Smooth muscle cell (in vitro differentiated cells): Measurements from ENCODE around the gene COL18A1. TPM values are rescaled to one million over a fixed set of nuclear protein-coding genes. Genes with fewer than 3 reads are reported as not detected.

Experiments
- DNase-seq: peaks from one replicate; lab custom pipeline; 2025; ENCODE audit not compliant: unreplicated experiment; lab: John Stamatoyannopoulos, UW
- H2AFZ ChIP-seq: fragments of 200-600 bp; sonication (generic); 2 replicates; pipeline ENCODE4 v1.6.0; 2016; ENCODE audit warnings: antibody characterized with exemption, low read depth, mild to moderate bottlenecking
- H3F3A ChIP-seq: fragments of 200-600 bp; sonication (generic); 2 replicates; pipeline ENCODE4 v1.6.0; 2017; ENCODE audit warnings: antibody characterized with exemption, low read depth
- H3K27ac ChIP-seq: fragments of 200-600 bp; sonication (generic); 2 replicates; pipeline ENCODE4 v1.5.1; 2016; ENCODE audit warnings: low read depth, mild to moderate bottlenecking
- H3K27me3 ChIP-seq: fragments of 200-600 bp; sonication (generic); 2 replicates; pipeline ENCODE4 v1.6.1; 2016; ENCODE audit warnings: low read depth, mild to moderate bottlenecking
- H3K36me3 ChIP-seq: fragments of 200-600 bp; sonication (generic); 2 replicates; pipeline ENCODE4 v1.5.1; 2016; ENCODE audit warnings: low read depth
- H3K4me1 ChIP-seq: fragments of 200-600 bp; sonication (generic); 2 replicates; pipeline ENCODE4 v1.5.1; 2016; ENCODE audit warnings: low read depth
- H3K4me2 ChIP-seq: fragments of 200-600 bp; sonication (generic); 2 replicates; pipeline ENCODE4 v1.6.0; 2016; ENCODE audit warnings: mild to moderate bottlenecking
- H3K4me3 ChIP-seq: fragments of 200-600 bp; sonication (generic); 2 replicates; pipeline ENCODE4 v1.5.1; 2016; ENCODE audit warnings: mild to moderate bottlenecking
- H3K79me2 ChIP-seq: fragments of 200-600 bp; sonication (generic); 2 replicates; pipeline ENCODE4 v1.6.0; 2016; ENCODE audit warnings: low read depth, mild to moderate bottlenecking
- H3K9ac ChIP-seq: fragments of 200-600 bp; sonication (generic); 2 replicates; pipeline ENCODE4 v1.6.0; 2016; ENCODE audit warnings: low read depth
- H3K9me3 ChIP-seq: fragments of 200-600 bp; sonication (generic); replicated peaks from 2 replicates; pipeline ENCODE4 v1.5.1; 2016; ENCODE audit warnings: low read depth
- H4K20me1 ChIP-seq: fragments of 200-600 bp; sonication (generic); 2 replicates; pipeline ENCODE4 v1.6.0; 2016; ENCODE audit warnings: low read depth
- CTCF ChIP-seq: fragments of 200-600 bp; sonication (generic); IDR thresholded peaks from 2 replicates; pipeline ENCODE4 v1.5.1; 2017; ENCODE audit warnings: borderline replicate concordance, mild to moderate bottlenecking, antibody characterized with exemption; ENCODE audit not compliant: insufficient read depth, poor library complexity, severe bottlenecking
- WGBS: methylation state at CpG from one replicate; pipeline ENCODE4 v1.1.7; 2016; ENCODE audit warnings: low lambda C conversion rate; 5-methylcytosine and 5-hydroxymethylcytosine counted together
- polyA plus RNA-seq: library from polyadenylated mRNA; unstranded; fragments of >200 nt; fragmentation: Nextera tagmentation; extraction: Ambion mirVana; gene quantifications from 2 replicates; pipeline ENCODE4 v1.2.1, GENCODE V29; 2016
- total RNA-seq: library from RNA; depleted of rRNA; stranded (reverse); fragments of >200 nt; gene quantifications from 2 replicates; pipeline ENCODE4 v1.2.3, GENCODE V29; 2014

Gene COL18A1
- total and polyA plus RNA-seq, 2 experiments from 2014 or later = 192 to 485 TPM

- no peak for DNase-seq
- Histone ChIP-seq H2AFZ (no peak overlapping the region), H3K4me3 (no peak overlapping the region), H4K20me1 (no peaks in the 10 kb centered on the region), H3K79me2 (no peaks in the 10 kb centered on the region), H3K4me2 (no peak overlapping the region), H3K9ac (no peak overlapping the region), H3K27me3 (no peaks in the 10 kb centered on the region), H3F3A (no peaks in the 10 kb centered on the region), H3K4me1 (no peaks in the 10 kb centered on the region), H3K36me3 (no peaks in the 10 kb centered on the region), H3K27ac (no peak overlapping the region), H3K9me3 (no peaks in the 10 kb centered on the region)
- no peak for TF ChIP-seq CTCF
- WGBS = 97% methylated on average over 75 of the region's 76 CpGs
Measured at GRCh38 chr21:45531393-45532215, 126.6 kb downstream of the COL18A1 start.

- Histone ChIP-seq H2AFZ (no peak overlapping the region), H4K20me1 (no peaks in the 10 kb centered on the region), H3K4me1 (no peaks in the 10 kb centered on the region), H3K4me2 (no peak overlapping the region), H3K9ac (no peak overlapping the region), H3K36me3 (no peaks in the 10 kb centered on the region), H3K79me2 (no peaks in the 10 kb centered on the region), H3K9me3 (no peaks in the 10 kb centered on the region), H3K27ac (no peak overlapping the region), H3K4me3 (no peak overlapping the region), H3F3A (no peaks in the 10 kb centered on the region), H3K27me3 (no peaks in the 10 kb centered on the region)
- WGBS = 89% methylated on average over 7 of the region's 7 CpGs
- no peak for TF ChIP-seq CTCF
- no peak for DNase-seq
Measured at GRCh38 chr21:45532826-45533360, 127.9 kb downstream of the COL18A1 start.

- Histone ChIP-seq H4K20me1 (no peaks in the 10 kb centered on the region), H3K4me1 (no peaks in the 10 kb centered on the region), H3K79me2 (no peaks in the 10 kb centered on the region), H3K27me3 (no peaks in the 10 kb centered on the region), H3F3A (no peaks in the 10 kb centered on the region), H3K36me3 (no peaks in the 10 kb centered on the region), H3K27ac (no peak overlapping the region), H2AFZ (no peak overlapping the region), H3K4me3 (no peak overlapping the region), H3K9ac (no peak overlapping the region), H3K9me3 (no peaks in the 10 kb centered on the region), H3K4me2 (no peak overlapping the region)
- TF ChIP-seq CTCF = no peak
- DNase-seq = no peak
- 96% methylated on average over 12 of the region's 12 CpGs for WGBS
Measured at GRCh38 chr21:45533361-45533845, 128.4 kb downstream of the COL18A1 start.
